Esophagus muscularis mucosa (tissue), 4 donors: ENCODE results near the gene BAHCC1. TPM values are rescaled to one million over a fixed set of nuclear protein-coding genes. Genes with fewer than 3 reads are reported as not detected.
"Not testable (repeated sequence)": the region's sequence is repeated elsewhere in the genome, so short reads cannot be mapped to it uniquely, and the experiment has no call there.

Experiments
- DNase-seq: peaks from one replicate; pipeline ENCODE4 v3.0.0-alpha.2; 2017; ENCODE audit errors: extremely low spot score
- H3K27ac ChIP-seq, 4 donors: fragments of 200-600 bp; sonication (generic); replicated peaks in 1 of 4; 1 replicate in 3 of 4; 2 replicates in 1 of 4; pipeline ENCODE4 v1.5.1; 2016 to 2019; ENCODE audit warnings: mild to moderate bottlenecking in 1 of 4
- H3K27me3 ChIP-seq, 4 donors: fragments of 200-600 bp; sonication (generic); one replicate each; pipeline versions ENCODE4 v1.5.1 to v1.6.0; 2016 to 2019
- H3K36me3 ChIP-seq, 4 donors: fragments of 200-600 bp; sonication (generic); one replicate each; pipeline ENCODE4 v1.5.1; 2016 to 2019
- H3K4me1 ChIP-seq, 4 donors: fragments of 200-600 bp; sonication (generic); one replicate each; pipeline ENCODE4 v1.5.1; 2016 to 2019
- H3K4me3 ChIP-seq, 4 donors: fragments of 200-600 bp; sonication (generic); 1 replicate in 2 of 4; 2 replicates in 2 of 4; pipeline ENCODE4 v1.5.1; 2016 to 2019; ENCODE audit warnings: mild to moderate bottlenecking in 4 of 4, moderate library complexity in 1 of 4
- H3K9me3 ChIP-seq, 4 donors: fragments of 200-600 bp; sonication (generic); 1 replicate in 3 of 4; 2 replicates in 1 of 4; pipeline ENCODE4 v1.5.1; 2016 to 2019
- EP300 ChIP-seq: sonication (generic); formaldehyde crosslinking; IDR thresholded peaks from one replicate; pipeline ENCODE4 v1.6.1; 2017; ENCODE audit warnings: antibody characterized with exemption
- POLR2A ChIP-seq: fragments of 450-650 bp; IDR thresholded peaks from one replicate; pipeline ENCODE4 v1.6.1; 2017; ENCODE audit warnings: antibody characterized with exemption, moderate library complexity, mild to moderate bottlenecking, low read depth
- POLR2AphosphoS5 ChIP-seq, 2 donors: sonication (generic); formaldehyde crosslinking; IDR thresholded peaks; one replicate each; pipeline ENCODE4 v1.6.1; 2017; ENCODE audit warnings: antibody characterized with exemption in 2 of 2
- WGBS: methylation state at CpG from one replicate; pipeline ENCODE4 v1.1.5; 2018; 5-methylcytosine and 5-hydroxymethylcytosine counted together
- intact Hi-C: fragments of 100-400 bp; cut with DNase I; formaldehyde crosslinking; loops from one replicate; pipeline ENCODE4 v1.15.1; 2023
- total RNA-seq, 4 donors: library from RNA; depleted of rRNA; stranded (reverse); fragments of >200 nt; gene quantifications; one replicate each; pipeline versions ENCODE4 v1.1.0 to v1.2.1, GENCODE V29; 2016
- TF ChIP-seq, protein P1 (sequence below), 3 experiments: fragments of 200-600 bp in 2 of 3; fragments of 450-650 bp in 1 of 3; sonication (generic) in 2 of 3; IDR thresholded peaks; one replicate each; pipeline ENCODE4 v1.5.1; 2017 to 2019; ENCODE audit warnings: antibody characterized with exemption in 3 of 3, mild to moderate bottlenecking in 2 of 3, moderate library complexity in 1 of 3

BAHCC1 gene
- total RNA-seq, 4 donors from 2014 or later: 15.9 to 38.1 (median 21.1) TPM

DNA sequence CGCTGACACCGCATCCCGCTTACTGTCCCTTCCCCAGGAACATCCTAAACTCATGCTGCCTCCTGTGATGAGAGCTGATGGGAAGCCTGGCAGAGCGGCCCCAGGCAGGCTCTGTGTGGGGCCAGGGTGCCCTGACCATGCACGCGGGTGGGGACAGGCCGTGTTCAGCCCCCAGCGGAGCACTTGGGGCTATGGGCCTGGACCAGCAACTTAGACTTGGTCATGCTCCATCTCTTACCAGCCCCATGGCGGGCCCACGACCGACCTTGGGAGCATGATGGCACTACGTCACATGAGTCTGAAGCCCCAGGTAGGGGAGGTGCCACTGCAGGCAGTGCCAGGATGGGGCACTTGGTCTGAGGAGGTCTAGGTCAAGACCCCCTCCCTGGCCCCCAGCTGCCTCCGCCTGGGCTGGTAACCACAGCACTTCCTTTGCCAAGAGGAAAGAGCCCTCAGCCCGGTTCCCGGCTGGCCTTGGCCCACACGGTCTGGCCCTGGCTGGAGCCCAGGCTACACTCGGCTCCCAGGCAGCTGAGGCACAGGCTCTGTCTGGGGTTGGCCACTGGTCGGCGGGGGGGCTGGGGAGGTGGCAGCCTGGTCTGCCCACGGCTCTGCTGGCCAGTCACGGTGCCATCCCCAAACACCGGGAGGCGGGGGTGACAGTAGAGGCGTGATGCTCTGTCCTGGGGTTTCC lies 25.7 kb downstream of the BAHCC1 start:
- H3K9me3 ChIP-seq: no peaks in the 10 kb centered on the region
- peaks cover 77 to 85% (median 83%) of the 10 kb centered on the region in 4 donors for H3K4me1 ChIP-seq
- no peak for DNase-seq
- peak overlapping the region in 1 of 4 donors; percentile 46 for H3K4me3 ChIP-seq
- H3K36me3 ChIP-seq: no peaks in the 10 kb centered on the region
- 100% methylated on average over 2 of the region's 24 CpGs for WGBS
- intact Hi-C loops: no loop called here
- TF ChIP-seq POLR2AphosphoS5 (IDR thresholded peaks at IDR 0.05) (peak; percentile 51), EP300 (no peak), POLR2A (peak; percentile 7)
- TF ChIP-seq, protein P1, sequence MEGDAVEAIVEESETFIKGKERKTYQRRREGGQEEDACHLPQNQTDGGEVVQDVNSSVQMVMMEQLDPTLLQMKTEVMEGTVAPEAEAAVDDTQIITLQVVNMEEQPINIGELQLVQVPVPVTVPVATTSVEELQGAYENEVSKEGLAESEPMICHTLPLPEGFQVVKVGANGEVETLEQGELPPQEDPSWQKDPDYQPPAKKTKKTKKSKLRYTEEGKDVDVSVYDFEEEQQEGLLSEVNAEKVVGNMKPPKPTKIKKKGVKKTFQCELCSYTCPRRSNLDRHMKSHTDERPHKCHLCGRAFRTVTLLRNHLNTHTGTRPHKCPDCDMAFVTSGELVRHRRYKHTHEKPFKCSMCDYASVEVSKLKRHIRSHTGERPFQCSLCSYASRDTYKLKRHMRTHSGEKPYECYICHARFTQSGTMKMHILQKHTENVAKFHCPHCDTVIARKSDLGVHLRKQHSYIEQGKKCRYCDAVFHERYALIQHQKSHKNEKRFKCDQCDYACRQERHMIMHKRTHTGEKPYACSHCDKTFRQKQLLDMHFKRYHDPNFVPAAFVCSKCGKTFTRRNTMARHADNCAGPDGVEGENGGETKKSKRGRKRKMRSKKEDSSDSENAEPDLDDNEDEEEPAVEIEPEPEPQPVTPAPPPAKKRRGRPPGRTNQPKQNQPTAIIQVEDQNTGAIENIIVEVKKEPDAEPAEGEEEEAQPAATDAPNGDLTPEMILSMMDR (IDR thresholded peaks at IDR 0.05): no peak
- H3K27me3 ChIP-seq: no peaks in the 10 kb centered on the region
- peak overlapping the region; percentile 86 to 99 (median 96) for H3K27ac ChIP-seq

- H3K36me3 ChIP-seq: peaks cover 0 to 7% (median 0%) of the 10 kb centered on the region in 4 donors
- no peak for DNase-seq
- TF ChIP-seq, protein P1 (IDR thresholded peaks at IDR 0.05): no peak
- TF ChIP-seq EP300 (no peak), POLR2AphosphoS5 (IDR thresholded peaks at IDR 0.05) (peak; percentile 56 to 62)
- H3K9me3 ChIP-seq: no peaks in the 10 kb centered on the region
- peak overlapping the region; percentile 86 to 99 (median 96) for H3K27ac ChIP-seq
- peaks cover 77 to 84% (median 82%) of the 10 kb centered on the region in 4 donors for H3K4me1 ChIP-seq
- H3K27me3 ChIP-seq: no peaks in the 10 kb centered on the region
- 0% methylated on average over 3 of the region's 34 CpGs for whole genome bisulfite sequencing
- peak overlapping the region; percentile 19 to 46 (median 26) for H3K4me3 ChIP-seq
- intact Hi-C loops: no loop called here
Observed at GRCh38 chr17:81422776-81423697, 27.8 kb downstream of the BAHCC1 start.

DNA sequence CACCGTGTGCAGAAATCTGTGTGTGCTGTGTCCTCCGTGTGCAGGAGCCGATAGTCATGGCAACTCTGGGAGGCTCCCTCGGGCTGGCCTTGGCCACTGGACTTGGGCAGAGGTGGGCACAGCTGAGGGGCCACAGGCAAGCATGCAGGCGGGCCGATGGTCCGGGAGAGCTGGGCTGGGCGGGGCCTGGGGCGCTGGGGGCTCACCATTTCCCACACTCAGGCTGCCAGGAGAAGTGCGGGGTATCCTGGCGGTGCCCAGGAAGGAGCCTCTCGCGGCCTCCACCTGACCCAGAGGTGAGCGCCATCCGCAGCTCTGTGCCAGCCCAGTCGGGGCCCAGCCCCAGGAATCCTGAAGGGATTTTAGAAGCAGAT lies 28.4 kb downstream of the BAHCC1 start:
- WGBS: 74% methylated on average over 14 of the region's 16 CpGs
- Histone ChIP-seq H3K27ac (peak overlapping the region; percentile 86 to 99 (median 96)), H3K27me3 (no peaks in the 10 kb centered on the region), H3K36me3 (peaks cover 0 to 7% (median 0%) of the 10 kb centered on the region in 4 donors), H3K4me1 (peaks cover 77 to 84% (median 82%) of the 10 kb centered on the region in 4 donors), H3K9me3 (no peaks in the 10 kb centered on the region), H3K4me3 (peak overlapping the region; percentile 8 to 46 (median 26))
- intact Hi-C loops: no loop called here
- TF ChIP-seq POLR2A (no peak), POLR2AphosphoS5 (IDR thresholded peaks at IDR 0.05) (no peak), EP300 (no peak)
- DNase-seq: no peak

DNA sequence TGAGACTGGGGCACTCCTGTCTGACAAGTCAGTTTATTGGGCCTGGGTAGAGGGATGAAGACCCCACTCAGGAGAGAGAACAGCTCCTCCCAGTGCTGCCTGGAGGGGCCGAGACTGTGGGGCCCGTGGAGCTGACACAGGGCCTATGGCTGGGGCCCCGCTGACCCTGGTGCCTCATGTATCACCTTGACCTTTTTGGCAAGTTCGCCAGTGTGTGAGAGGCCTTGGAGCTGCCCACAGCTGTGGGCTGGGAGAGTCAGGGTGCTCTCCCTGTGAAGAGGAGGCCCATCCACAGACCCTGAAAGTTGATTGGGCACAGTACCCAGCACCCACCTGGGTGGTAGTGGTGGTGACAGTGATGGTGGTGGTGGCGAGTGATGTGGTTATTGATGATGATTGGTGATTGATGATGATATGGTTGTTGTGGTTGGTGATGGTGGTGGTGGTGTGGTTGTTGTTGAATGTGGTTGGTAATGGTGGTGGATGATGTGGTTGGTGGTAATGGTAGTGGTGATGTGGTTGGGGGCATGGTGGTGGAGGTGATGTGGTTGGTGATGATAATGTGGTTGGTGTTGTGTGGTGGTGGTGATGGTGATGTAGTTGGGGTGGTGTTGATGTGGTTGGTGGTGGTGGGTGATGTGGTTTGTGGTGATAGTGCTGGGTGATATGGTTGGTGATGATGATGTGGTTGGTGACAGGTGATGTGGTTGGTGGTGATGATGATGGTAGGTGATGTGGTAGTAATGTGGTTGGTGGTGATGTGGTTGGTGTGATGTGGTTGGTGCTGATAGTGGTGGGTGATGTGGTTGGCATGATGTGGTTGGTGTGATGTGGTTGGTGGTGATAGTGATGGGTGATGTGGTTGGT lies 29.1 kb downstream of the BAHCC1 start:
- no peak overlapping the region for H3K4me3 ChIP-seq
- peak overlapping the region; percentile 86 to 99 (median 96) for H3K27ac ChIP-seq
- intact Hi-C loops: no loop called here
- no peaks in the 10 kb centered on the region for H3K9me3 ChIP-seq
- WGBS: 100% methylated on average over 5 of the region's 5 CpGs
- TF ChIP-seq, protein P1 (IDR thresholded peaks at IDR 0.05): no peak
- TF ChIP-seq POLR2A: no peak
- no peak for TF ChIP-seq EP300
- TF ChIP-seq POLR2AphosphoS5 (IDR thresholded peaks at IDR 0.05): no peak
- H3K4me1 ChIP-seq: peaks cover 77 to 84% (median 82%) of the 10 kb centered on the region in 4 donors
- H3K27me3 ChIP-seq: no peaks in the 10 kb centered on the region
- no peak for DNase-seq
- peaks cover 0 to 7% (median 0%) of the 10 kb centered on the region in 4 donors for H3K36me3 ChIP-seq

- intact Hi-C loops: not testable (repeated sequence)
Observed at GRCh38 chr17:81425041-81425440, 29.8 kb downstream of the BAHCC1 start.

GRCh38 chr17:81425716-81426392 lies 30.6 kb downstream of the BAHCC1 start:
- H3K36me3 ChIP-seq, DNase-seq, intact Hi-C loops, H3K27ac ChIP-seq, H3K9me3 ChIP-seq, H3K4me3 ChIP-seq, H3K27me3 ChIP-seq: not testable (repeated sequence)
- peaks cover 77 to 84% (median 82%) of the 10 kb centered on the region in 4 donors for H3K4me1 ChIP-seq
- WGBS: 88% methylated on average over 4 of the region's 4 CpGs

More at GRCh38 chr17:81425041-81425440, 29.8 kb downstream of the BAHCC1 start:
- not testable (repeated sequence) for H3K36me3 ChIP-seq, H3K27ac ChIP-seq, H3K9me3 ChIP-seq, H3K27me3 ChIP-seq, H3K4me3 ChIP-seq, DNase-seq
- peaks cover 79 to 84% (median 82%) of the 10 kb centered on the region in 4 donors for H3K4me1 ChIP-seq
